ENCODE measurements around the gene ZRANB3.

GRCh38 chr2:135512099-135512498 is 18.9 kb downstream of the ZRANB3 start:
- TF ChIP-seq EZH2 (IDR thresholded peaks at IDR 0.05; ENCODE audit: borderline replicate concordance, low read depth, low read length, severe bottlenecking), result no peak
- TF ChIP-seq MYC (IDR thresholded peaks at IDR 0.05; ENCODE audit: low read depth, low read length), result no peak
- no peak for TF ChIP-seq POLR2A (IDR thresholded peaks at IDR 0.05; ENCODE audit: low read depth, low read length)
- no peak for TF ChIP-seq CTCF (IDR thresholded peaks at IDR 0.05; ENCODE audit: extremely low read depth in 1 of 2, insufficient read depth in 1 of 2, low read depth in 1 of 2, low read length in 2 of 2)
- no peak for TF ChIP-seq MAX (IDR thresholded peaks at IDR 0.05; ENCODE audit: insufficient read depth, insufficient read length)
- TF ChIP-seq JUN (IDR thresholded peaks at IDR 0.05; ENCODE audit: borderline replicate concordance, insufficient read depth, insufficient read length, low read depth), result no peak
- no peak for TF ChIP-seq POLR2AphosphoS5 (IDR thresholded peaks at IDR 0.05; ENCODE audit: insufficient read depth, low read depth, low read length)
- no peak for TF ChIP-seq GATA2 (IDR thresholded peaks at IDR 0.05; ENCODE audit: insufficient read depth, insufficient read length, low read depth, low read length)

Measured in endothelial cell of umbilical vein (primary cell).